OCI-LY7 (cell line): ENCODE measurements around the gene MACROD2.

Experiments
- EZH2phosphoT487 ChIP-seq: fragments of 200-600 bp; sonication (generic); IDR thresholded peaks from 2 replicates; pipeline ENCODE4 v1.6.1; 2018; ENCODE audit warnings: low read depth, borderline replicate concordance, mild to moderate bottlenecking, mixed run types, antibody characterized with exemption, low read length, moderate library complexity, mixed read lengths
- TF ChIP-seq, protein P1 (sequence below): fragments of 200-600 bp; sonication (generic); conservative IDR thresholded peaks from 2 replicates; pipeline ENCODE4 v1.5.1; 2014; ENCODE audit warnings: mild to moderate bottlenecking, antibody characterized with exemption, low read length, moderate library complexity, mixed read lengths

DNA sequence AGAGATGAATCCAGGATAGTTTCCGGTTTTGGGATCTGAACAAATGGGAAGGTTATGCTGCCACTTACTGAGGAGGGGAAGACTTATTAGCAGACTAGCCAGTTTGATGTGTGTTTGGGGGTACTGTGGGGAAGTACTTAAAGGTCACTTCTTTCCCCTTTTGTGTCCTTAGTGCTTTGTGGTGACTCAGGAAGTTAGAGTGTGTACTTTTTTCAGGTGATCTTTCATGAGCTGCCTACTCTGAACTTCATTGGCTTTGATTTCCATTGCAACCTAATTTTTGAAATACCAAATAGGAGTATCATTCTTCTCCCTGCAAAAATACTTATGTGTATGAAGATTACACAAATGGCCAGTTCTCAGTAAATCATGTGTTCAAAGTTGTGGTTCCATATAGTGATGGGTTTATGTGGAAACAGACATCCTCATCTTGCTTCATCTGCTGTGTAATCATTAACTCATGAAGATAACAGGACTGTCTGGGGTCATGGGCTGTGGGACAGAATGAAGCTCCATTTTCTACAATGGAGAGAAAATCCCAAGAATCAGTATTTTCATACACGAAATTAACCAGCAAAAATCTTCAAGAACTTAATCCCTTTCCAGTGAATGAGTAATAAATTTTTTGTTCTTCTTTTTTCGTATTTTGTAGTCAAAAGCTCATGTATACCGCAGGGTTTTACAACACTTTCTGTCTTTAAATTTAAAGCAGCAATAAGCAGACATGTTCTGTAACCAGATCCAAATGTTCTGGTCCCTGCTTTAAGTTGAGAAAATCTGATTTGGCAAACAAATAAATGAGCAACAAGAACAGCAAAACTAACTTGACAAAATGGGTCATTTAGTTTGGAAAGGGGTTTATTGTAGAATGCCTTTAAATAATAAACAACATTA is 614.3 kb downstream of the MACROD2 start:
- TF ChIP-seq, protein P1, sequence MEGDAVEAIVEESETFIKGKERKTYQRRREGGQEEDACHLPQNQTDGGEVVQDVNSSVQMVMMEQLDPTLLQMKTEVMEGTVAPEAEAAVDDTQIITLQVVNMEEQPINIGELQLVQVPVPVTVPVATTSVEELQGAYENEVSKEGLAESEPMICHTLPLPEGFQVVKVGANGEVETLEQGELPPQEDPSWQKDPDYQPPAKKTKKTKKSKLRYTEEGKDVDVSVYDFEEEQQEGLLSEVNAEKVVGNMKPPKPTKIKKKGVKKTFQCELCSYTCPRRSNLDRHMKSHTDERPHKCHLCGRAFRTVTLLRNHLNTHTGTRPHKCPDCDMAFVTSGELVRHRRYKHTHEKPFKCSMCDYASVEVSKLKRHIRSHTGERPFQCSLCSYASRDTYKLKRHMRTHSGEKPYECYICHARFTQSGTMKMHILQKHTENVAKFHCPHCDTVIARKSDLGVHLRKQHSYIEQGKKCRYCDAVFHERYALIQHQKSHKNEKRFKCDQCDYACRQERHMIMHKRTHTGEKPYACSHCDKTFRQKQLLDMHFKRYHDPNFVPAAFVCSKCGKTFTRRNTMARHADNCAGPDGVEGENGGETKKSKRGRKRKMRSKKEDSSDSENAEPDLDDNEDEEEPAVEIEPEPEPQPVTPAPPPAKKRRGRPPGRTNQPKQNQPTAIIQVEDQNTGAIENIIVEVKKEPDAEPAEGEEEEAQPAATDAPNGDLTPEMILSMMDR = no peak
- no peak for TF ChIP-seq EZH2phosphoT487
